ENCODE measurements around the gene CLIP3.

- TF ChIP-seq CTCF (conservative IDR thresholded peaks at IDR 0.05) (no peak), EZH2 (IDR thresholded peaks at IDR 0.05; ENCODE audit: low read depth) (no peak)
These were observed 22.3 kb upstream of the CLIP3 start, which contains the start of gene WDR62 for GRCh38 chr19:36054733-36055686.
